GM21825 (cell line): ENCODE data around the gene WDR72.
"Not testable (repeated sequence)": the region's sequence is repeated elsewhere in the genome, so short reads cannot be mapped to it uniquely, and the experiment has no call there.

Experiments
- ATAC-seq: cut with Tn5 transposase; IDR thresholded peaks from one replicate; pipeline ENCODE4 v1.9.1; 2021; ENCODE audit warnings: mild to moderate bottlenecking, moderate library complexity; ENCODE audit not compliant: unreplicated experiment

The WDR72 gene

DNA sequence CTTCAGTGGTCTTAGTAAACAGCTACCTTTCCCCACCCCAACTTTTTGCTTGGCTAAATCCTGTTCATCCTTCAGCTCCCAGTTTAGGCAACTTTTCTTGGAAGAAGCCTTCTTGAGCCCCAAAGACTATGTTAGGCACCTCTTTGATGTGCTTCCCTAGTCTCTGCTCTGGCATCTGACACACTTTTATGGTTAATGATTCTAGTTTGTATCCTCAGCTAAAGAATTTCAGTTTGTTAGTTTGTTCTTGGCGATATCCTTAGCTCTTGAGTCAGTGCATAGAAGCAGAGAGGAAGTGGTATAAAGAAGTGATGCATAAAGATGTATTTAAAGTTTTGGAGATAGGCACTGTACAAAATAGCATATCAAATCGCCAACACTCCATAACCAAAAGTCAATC is 168.4 kb downstream of the WDR72 start:
- ATAC-seq, result no peak

DNA sequence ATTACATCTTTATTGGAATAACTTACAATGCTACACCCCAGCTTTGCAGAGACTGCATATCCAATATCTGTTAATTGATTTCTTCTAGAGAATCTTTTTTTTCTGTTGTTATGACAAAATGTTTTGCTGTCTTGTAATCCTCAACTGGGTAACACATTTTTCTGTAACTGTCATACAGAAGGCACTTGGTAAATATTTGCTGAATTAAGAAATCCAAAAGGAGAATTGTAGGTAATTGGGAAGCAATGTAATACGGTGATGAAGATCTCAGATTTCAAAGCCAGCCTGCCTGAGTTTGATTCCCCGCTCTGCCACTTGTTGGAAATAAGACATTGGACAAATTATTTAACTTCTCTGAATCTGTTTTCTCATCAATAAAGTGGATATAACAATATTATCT is 169.1 kb downstream of the WDR72 start:
- ATAC-seq, result no peak

DNA sequence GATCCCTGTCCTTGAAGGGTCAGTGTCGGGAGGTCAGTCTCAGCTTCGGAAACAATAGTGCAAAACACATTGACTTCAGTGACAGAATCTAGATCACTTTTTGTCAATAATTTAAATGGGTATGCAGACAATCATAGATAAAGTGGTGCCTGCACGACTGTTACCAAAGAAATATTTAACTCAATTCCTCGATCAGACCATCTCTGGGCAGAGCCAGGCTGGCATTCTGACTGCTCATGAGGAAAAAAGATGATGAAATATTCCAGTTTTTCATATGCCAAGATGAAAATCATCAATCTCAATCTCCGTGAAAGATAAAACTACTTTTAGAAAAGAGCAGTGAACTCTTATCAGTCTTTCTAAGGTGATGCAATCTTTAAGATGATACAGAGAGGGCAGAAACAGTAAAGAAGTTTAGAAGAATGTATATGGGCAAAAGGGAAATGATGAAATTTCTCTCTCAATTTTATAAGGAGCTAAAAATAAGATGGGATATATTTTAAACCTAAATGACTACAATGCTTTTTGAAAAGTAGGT is 169.9 kb downstream of the WDR72 start:
- ATAC-seq, result no peak

DNA sequence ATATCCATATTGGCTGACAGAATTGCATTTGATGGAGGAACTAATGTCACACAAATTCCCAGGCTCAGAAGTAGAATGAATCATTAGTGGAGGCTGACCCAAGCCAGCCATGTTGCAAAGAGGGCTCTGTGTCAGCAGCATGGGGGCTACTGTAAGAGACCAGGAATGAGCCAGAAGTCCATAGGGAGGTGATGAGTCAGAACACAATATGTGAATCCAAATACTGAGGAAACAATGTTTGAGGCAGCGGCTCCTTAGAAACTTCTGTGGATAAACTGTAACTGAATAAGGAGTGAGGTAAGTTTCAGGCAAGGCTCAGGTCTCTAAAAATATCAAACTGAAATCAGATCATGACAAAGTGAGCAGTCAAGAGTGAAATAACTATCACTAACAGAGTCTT is 170.7 kb downstream of the WDR72 start:
- ATAC-seq, result no peak

DNA sequence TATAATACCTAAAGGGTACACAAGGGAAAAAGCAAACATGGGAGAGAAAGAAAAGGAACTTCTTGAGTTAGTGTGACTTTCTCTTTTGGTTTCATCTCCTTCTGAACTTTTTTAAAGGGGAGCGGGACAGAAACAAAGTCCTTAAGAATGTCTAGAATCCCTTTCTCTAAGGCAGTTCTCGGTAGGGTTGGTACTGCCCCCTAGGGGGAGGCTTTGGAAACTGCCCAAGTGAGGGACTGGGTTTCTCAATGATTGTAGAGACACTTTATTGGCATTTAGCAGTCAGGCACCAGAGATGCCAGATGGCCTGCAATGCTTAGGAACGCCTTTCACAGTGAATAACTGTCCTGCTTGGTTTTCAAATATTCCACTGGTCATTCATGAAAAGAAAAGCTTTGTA is 172.7 kb downstream of the WDR72 start:
- ATAC-seq, result peak; percentile 60

DNA sequence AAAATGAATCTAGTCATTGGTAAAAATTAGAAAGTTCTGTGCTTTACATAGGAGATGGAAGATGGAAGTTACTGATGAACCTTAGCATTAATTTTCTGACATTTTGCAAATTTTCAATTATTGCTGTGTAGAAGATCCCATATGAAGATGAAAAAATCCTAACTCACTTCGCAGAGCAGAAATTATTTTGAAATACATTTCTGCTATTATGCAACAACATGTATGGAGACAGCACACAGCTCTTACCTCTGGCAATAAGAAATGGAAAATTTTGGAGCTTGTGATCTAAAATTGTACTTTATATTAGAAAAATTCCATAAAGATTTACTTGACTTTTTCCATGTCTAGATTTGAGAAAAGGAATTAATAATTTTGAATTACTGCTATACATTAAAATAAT is 177.9 kb downstream of the WDR72 start:
- ATAC-seq, result no peak

DNA sequence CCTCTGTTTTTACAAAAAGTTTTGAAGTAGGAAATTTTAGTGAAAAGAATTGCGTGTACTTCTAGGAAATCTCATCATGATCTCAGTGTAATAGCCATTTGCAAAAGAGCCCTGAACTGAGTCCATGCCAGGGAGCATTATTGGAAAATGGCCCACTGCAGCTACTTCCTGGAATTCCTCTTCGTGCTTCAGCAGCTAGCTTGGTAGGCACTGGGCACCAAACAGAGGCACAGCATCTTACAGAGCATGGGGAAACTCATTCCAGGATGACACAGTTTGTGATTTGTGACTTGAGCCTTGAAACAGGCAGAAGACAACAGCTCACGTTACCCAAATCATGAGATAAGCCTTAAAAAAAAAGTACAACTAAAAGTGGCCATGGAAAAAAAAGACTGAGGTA is 179.1 kb downstream of the WDR72 start:
- ATAC-seq, result no peak

DNA sequence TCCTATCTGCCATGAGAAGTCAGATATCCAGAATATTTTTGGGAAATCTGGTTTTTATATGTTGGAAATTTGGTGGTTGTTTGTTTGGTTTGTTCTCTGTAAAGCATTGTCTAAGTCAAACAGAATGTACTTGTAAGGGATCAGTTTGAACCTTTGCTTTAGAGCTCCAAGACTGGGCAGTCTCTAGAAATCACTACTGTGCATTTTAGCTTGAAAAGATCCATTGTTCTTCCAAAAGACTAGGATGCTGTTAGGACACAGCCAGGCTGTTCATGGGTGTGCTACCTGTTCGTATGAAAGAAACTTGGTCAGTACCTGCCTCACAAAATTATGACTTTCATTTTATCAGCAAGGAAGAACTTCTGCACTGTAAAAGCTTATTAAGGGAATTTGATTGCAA is 182.6 kb downstream of the WDR72 start:
- no peak for ATAC-seq

DNA sequence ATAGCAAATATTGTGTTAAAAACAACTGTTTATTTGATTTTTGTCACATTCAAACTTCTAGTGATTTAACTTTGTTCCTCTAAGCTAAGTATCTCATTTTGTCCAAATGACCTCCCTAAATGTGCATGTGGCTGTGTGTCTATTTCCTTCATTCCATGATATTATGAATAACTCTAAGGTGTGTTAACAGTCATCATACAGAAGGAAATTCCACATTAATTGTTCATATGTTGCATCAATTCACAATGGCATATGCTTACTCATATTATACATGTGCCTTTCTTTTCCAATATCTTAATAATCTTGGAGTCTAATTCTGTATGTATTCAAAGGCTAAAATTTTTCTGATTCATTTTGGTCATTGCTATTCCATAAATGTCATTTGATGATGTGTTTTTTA is 186.4 kb downstream of the WDR72 start:
- no peak for ATAC-seq

DNA sequence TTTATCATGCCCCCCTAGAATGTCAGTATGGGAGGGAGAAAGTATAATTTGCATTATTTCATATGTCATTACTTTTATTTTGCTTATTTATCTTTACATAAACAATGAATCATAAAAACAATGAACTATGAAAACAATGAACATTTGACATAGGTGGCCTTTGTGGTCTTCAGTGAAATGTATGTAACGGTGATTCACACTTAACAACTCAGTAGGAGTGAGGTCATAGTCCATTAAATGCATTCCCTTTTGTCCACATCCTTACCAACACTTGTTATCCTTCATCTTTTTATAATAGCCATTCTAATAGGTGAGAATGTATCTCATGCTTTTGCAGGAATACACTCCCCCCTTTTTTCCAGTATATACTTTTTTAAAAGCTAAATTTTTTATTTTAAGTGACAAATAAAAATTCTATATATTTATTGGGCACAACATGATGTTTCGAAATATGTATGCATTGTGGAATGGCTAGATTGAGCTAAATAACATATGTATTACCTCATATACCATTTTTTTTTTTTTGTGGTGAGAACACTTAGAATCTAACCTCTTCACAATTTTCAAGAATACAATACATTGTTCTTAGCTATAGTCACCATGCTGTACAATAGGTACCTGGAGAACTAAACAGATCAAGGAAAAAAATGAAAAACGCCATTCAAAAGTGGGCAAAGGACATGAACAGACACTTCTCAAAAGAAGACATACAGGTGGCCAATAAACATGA is 189.5 kb downstream of the WDR72 start:
- ATAC-seq, result no peak

DNA sequence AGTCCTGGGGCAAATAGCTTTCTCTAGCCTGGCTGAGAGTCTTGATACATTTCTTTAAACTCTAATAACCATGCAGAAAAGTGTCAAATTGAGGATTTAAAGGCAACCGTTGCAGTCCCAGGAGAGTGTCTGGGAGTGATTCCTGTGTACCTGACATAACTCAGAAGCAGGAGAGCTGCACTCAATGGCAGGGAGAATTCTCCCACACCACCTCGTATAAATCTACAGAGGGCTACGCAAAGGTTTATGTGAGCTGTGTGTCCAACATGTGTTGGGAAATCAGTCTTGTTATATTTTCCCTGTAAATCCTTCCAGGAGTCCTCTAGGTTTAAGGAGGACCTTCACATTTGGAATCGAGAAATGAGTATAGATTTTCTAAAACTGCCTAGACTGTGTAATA is 192.6 kb downstream of the WDR72 start:
- no peak for ATAC-seq

DNA sequence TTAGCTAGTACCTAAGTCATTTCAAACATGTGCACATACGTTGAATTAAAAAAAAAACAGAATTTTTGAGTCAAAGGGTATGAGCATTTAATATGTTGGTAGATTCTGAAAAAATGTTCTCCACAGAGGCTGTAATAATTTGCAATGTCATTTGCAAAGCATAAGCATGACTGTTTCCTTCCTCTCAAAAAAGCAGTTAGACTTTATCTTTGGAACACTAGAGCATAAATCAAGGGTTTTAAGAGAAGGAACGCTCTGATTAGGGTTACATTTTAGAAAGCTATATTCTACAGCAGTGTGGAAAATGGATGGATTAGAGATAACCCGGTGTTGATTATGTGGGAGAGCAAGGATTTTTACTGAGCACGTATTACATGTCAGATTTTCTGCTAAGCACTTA is 193.7 kb downstream of the WDR72 start:
- ATAC-seq, result no peak

DNA sequence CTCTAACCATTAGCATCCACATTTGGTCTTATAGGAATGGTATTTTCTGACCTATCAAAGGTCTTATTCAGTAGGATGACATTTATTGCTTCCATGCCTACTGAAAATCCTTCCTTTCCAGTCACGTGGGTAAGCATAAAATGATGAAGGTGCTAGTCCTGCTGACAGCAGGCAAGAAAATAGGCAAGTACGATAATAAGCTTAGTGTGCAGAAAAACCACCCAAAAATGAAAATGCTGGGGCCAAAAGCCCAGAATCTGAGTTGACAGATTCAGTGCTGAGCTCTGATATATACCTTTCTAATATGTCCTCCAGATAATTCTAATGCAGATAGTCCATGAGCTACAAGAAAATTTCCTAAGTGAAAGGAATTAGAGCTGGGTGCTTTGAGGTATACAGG is 194.8 kb downstream of the WDR72 start:
- no peak for ATAC-seq

DNA sequence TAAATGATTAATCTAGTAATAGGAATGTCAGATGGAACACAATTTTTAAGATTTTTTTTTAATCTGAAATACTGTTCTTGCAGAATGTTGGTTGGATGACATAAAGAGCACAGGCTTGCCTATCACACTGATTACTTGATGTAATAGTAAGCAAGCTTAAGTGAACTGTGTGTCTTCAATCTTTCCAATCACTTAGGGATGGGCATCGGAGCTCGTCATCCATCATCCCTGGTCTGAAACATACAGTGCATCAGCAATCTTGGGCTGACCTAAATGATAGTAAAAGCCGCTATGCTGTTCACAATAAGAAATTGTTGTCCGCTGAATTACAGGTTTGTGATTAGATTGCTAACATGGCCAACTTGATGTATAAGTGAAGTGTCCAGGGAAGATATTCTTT is 195.8 kb downstream of the WDR72 start:
- no peak for ATAC-seq

DNA sequence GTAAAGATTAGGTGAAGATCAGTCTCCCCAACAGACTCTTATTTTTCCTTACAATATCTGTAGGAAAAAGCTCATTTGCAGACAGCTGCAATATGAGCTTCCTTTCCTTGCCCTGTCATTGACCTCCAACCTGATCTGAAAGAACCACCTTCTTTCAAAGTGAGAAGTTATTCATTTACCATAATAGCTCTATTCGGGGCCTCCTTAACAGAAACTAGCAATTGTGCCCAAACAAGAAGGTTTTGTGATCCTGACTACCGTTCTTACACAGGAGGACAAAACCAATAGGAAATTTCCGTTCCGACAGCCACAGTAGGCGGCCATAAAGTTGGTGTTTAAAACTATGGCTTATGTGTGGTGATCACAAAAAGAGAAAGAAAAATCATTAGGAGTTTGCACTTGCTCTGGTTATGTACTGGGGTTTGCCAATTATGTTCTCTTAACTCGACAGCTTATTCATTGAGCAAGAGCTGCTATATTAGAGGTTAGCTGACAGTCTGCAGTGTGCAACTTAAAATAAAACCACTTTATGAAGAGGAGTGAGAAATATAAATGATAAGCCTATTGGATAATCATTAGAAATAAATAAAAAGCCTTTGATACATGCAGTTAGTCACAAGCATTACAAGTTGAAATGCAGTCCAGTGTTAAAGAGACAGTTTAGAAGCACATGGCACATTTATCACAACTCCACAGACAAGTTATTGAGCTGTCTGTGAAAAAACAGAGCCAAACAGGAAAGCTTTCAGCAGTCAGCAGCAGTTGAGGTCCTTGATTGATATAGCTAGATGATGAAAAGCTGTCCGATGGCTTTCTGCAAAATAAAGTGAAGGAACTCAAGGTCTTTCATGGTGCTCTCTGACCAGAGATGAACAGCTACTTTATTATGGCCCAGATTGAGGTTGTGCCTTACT is 199.8 kb downstream of the WDR72 start:
- ATAC-seq, result no peak

DNA sequence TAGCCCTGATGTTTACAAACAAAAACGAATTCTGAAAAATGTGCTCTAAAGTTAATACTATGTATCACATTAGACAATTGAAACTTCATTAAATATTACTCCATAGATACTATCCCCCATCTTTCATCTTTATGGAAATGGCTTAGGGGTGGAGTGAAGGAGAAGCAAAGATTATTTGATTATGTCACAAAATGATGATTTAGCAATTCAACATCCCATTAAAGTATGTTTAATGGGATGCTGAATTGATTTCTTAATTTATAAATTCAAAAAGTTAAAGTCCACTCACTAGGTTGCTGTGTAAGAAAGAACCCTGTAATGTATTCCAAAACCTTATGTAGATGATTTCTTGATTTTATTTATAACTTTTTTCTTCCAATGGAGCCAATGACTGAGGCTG is 201.1 kb downstream of the WDR72 start:
- ATAC-seq, result no peak

DNA sequence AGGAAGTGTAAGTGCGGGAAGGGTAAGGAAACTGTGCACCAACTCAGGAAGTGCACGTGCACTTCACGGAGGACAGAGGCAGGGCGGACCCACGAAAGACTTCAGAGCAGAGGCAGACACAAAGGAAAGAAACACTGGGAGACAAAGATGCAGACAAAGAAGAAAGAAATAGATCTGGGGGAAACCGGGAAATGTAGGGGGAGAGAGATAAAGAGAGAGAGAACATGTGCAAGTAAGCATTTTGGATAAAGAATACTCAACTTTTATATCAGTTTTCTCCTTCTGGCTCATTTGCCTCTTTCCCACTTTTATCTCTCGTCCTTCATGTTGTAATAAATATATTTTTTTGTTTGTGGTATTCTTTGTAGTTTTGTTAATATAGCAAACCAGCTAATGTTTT is 204.2 kb downstream of the WDR72 start:
- ATAC-seq, result no peak

DNA sequence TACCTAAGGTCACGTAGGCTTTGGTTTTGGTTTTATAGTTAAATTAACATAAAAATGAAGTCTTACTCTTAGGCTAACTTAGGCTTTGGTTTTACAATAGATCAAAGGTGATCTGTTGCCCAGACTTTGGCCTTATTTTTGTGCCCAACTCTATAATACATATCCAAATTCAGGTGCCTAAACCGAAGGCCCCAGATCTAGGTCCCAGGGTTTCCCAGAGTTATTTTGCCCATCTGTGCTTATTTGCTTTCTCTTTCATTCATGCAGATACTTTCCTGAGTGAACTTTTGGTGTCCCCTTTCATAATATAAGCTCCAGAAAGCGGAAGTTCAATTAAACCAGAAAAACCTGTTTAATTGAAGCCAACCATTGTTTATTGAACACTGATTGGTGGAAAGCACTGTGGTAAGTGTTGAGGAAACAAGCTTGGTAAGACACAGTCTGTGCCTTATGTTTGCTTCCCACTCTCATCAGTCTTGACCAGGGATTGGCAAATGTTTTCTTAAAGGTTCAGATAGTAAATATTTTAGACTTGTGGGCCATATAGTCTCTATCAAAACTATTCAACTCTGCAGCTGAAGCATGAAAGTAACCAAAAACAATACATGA is 209.7 kb downstream of the WDR72 start:
- no peak for ATAC-seq

DNA sequence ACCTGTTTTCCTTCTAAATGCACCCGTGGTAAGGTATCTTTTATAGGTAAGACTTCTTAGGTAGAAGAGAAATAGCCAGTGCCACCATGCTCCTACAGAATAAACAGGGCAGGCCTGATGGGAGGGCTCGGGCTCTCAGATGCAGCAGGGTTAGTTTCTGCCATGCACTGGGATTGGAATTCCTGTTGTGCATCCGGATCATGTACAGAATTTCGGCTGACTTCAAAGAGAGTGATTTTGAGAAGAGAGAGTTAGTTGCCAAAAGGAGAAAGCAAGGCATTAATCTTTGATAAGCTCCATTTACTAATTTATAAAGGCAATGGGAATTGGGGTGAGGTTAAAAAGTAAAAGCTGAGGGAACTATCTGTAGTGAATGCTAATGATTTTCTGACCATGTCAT is 211.2 kb downstream of the WDR72 start:
- no peak for ATAC-seq

DNA sequence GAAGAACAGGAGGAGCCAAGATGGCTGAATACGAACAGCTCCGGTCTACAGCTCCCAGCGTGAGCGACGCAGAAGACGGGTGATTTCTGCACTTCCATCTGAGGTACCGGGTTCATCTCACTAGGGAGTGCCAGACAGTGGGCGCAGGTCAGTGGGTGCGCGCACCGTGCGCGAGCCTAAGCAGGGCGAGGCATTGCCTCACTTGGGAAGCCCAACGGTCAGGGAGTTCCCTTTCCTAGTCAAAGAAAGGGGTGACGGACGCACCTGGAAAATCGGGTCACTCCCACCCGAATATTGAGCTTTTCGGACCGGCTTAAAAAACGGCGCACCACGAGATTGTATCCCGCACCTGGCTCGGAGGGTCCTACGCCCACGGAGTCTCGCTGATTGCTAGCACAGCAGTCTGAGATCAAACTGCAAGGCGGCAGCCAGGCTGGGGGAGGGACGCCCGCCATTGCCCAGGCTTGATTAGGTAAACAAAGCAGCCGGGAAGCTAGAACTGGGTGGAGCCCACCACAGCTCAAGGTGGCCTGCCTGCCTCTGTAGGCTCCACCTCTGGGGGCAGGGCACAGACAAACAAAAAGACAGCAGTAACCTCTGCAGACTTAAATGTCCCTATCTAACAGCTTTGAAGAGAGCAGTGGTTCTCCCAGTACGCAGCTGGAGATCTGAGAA is 218.7 kb downstream of the WDR72 start:
- ATAC-seq, result not testable (repeated sequence)

DNA sequence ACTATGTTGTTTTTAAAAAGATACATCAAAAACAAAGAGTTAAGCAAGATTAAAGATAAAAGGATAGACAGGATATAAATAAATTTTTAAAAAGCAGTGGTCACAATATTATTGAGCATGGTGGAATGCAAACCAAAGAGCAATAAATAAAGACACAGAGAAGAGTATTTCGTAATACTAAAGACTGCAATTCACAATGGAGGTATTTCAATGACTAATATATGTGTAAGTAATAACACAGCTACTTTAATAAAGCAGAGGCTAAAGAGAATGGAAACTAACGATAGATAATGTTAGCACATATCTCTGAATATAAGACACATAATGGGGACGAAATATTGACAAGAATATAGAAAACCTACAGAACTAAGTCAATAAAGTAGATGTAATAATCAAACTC is 219.6 kb downstream of the WDR72 start:
- ATAC-seq, result no peak
